SK-N-SH treated with all-trans-retinoic acid at 6 μM for 48 hours (cell line): ENCODE measurements around the gene KLHL18.
A peak's percentile ranks its signal among the peaks of the same experiment; 100 is the strongest.

Experiments
- ATAC-seq: fragments of 200-7000 bp; cut with Tn5 transposase; 3 replicates; pipeline ENCODE4 v1.9.1; 2020; ENCODE audit warnings: mild to moderate bottlenecking, moderate library complexity
- ARNTL ChIP-seq: fragments of 450-650 bp; formaldehyde crosslinking; IDR thresholded peaks from 2 replicates; pipeline ENCODE4 v1.5.0; 2020; ENCODE audit warnings: low read depth, mild to moderate bottlenecking, moderate library complexity, borderline replicate concordance
- BACH2 ChIP-seq: fragments of 250-450 bp; sonication (Bioruptor Pico); IDR thresholded peaks from 2 replicates; pipeline ENCODE4 v1.9.0; 2021; ENCODE audit warnings: mild to moderate bottlenecking, borderline replicate concordance
- CSDC2 ChIP-seq: fragments of 250-450 bp; sonication (Bioruptor Pico); IDR thresholded peaks from 2 replicates; pipeline ENCODE4 v1.5.0; 2020; ENCODE audit warnings: mild to moderate bottlenecking, moderate library complexity
- ESRRG ChIP-seq: fragments of 250-450 bp; sonication (Bioruptor Pico); IDR thresholded peaks from 2 replicates; pipeline ENCODE4 v1.6.1; 2021; ENCODE audit warnings: mild to moderate bottlenecking
- GLIS3 ChIP-seq: fragments of 250-450 bp; sonication (Bioruptor Pico); IDR thresholded peaks from 2 replicates; pipeline ENCODE4 v1.5.0; 2020; ENCODE audit warnings: mild to moderate bottlenecking, moderate library complexity
- ISL1 ChIP-seq: fragments of 250-450 bp; sonication (Bioruptor Pico); IDR thresholded peaks from 2 replicates; pipeline ENCODE4 v2.1.2; 2022; ENCODE audit warnings: mild to moderate bottlenecking, moderate library complexity
- OSR1 ChIP-seq: fragments of 250-450 bp; sonication (Bioruptor Pico); IDR thresholded peaks from 2 replicates; pipeline ENCODE4 v1.8.0; 2022; ENCODE audit warnings: moderate library complexity, mild to moderate bottlenecking, inconsistent platforms
- PPARA ChIP-seq: fragments of 250-450 bp; sonication (Bioruptor Pico); IDR thresholded peaks from 2 replicates; pipeline ENCODE4 v1.5.0; 2020; ENCODE audit warnings: mild to moderate bottlenecking, borderline replicate concordance
- RARB ChIP-seq: fragments of 250-450 bp; sonication (Bioruptor Pico); IDR thresholded peaks from 2 replicates; pipeline ENCODE4 v1.8.0; 2021; ENCODE audit warnings: mild to moderate bottlenecking, moderate library complexity
- TCF4 ChIP-seq: fragments of 250-450 bp; sonication (Bioruptor Pico); IDR thresholded peaks from 2 replicates; pipeline ENCODE4 v1.8.0; 2021; ENCODE audit warnings: mild to moderate bottlenecking, moderate library complexity, borderline replicate concordance
- TOX ChIP-seq: fragments of 250-450 bp; sonication (Bioruptor Pico); IDR thresholded peaks from 2 replicates; pipeline ENCODE4 v1.8.0; 2021; ENCODE audit warnings: mild to moderate bottlenecking, moderate library complexity, borderline replicate concordance
- ZC3H10 ChIP-seq: fragments of 250-450 bp; sonication (Bioruptor Pico); IDR thresholded peaks from 2 replicates; pipeline ENCODE4 v1.5.1; 2021; ENCODE audit warnings: mild to moderate bottlenecking, moderate library complexity
- ZFP3 ChIP-seq: fragments of 250-450 bp; sonication (Bioruptor Pico); IDR thresholded peaks from 2 replicates; pipeline ENCODE4 v1.5.0; 2020; ENCODE audit warnings: mild to moderate bottlenecking, moderate library complexity
- ZFP30 ChIP-seq: fragments of 450-650 bp; formaldehyde crosslinking; IDR thresholded peaks from 2 replicates; pipeline ENCODE4 v1.5.0; 2022; ENCODE audit warnings: mild to moderate bottlenecking, moderate library complexity
- ZNF70 ChIP-seq: fragments of 450-650 bp; formaldehyde crosslinking; IDR thresholded peaks from 2 replicates; pipeline ENCODE4 v1.5.0; 2020; ENCODE audit warnings: mild to moderate bottlenecking, moderate library complexity
- ZNF8 ChIP-seq: fragments of 450-650 bp; formaldehyde crosslinking; IDR thresholded peaks from 2 replicates; pipeline ENCODE4 v1.5.0; 2020; ENCODE audit warnings: mild to moderate bottlenecking, moderate library complexity
- TF ChIP-seq, protein P1 (sequence below): fragments of 250-450 bp; sonication (Bioruptor Pico); IDR thresholded peaks from 2 replicates; pipeline ENCODE4 v1.5.1; 2021; ENCODE audit warnings: mild to moderate bottlenecking, moderate library complexity
- TF ChIP-seq, protein P2 (sequence below): fragments of 250-450 bp; sonication (Bioruptor Pico); IDR thresholded peaks from 2 replicates; pipeline ENCODE4 v1.5.0; 2020; ENCODE audit warnings: mild to moderate bottlenecking, moderate library complexity
- TF ChIP-seq, protein P3 (sequence below): fragments of 250-450 bp; sonication (Bioruptor Pico); IDR thresholded peaks from 2 replicates; pipeline ENCODE4 v1.5.1; 2020; ENCODE audit warnings: low read depth, mild to moderate bottlenecking, moderate library complexity
- TF ChIP-seq, protein P4 (sequence below): fragments of 250-450 bp; sonication (Bioruptor Pico); IDR thresholded peaks from 2 replicates; pipeline ENCODE4 v1.8.0; 2021; ENCODE audit warnings: low read depth, mild to moderate bottlenecking, moderate library complexity, borderline replicate concordance
- TF ChIP-seq, protein P5 (sequence below): fragments of 250-450 bp; sonication (Bioruptor Pico); IDR thresholded peaks from 2 replicates; pipeline ENCODE4 v1.8.0; 2020; ENCODE audit warnings: mild to moderate bottlenecking, moderate library complexity, borderline replicate concordance

Gene KLHL18

DNA sequence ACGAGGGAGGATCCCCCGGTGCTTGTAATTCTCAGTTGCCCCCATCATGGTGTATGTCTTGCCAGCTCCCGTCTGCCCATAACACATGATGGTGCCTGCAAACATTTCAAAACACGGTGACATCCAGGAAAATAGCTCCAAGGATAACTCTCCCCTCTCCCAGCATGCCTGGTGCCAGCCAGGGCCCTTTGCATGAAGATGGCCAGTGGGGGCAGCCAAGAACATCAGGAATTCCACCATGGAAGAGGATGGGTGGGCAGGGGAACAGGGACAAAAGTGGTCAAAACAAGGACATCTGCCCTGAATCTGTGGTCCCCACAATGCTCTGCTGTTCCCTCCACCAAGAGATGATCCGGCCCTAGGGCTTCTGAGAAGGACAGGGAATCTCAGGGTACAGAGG, 9.2 kb upstream of the KLHL18 start:
- ATAC-seq = peak; percentile 33; the same call in 2 of the 3 replicates
- TF ChIP-seq ZNF70 (CRISPR knock-in tag) (no peak), TCF4 (CRISPR knock-in tag) (no peak), PPARA (CRISPR knock-in tag) (no peak), TOX (CRISPR knock-in tag) (no peak), BACH2 (no peak), ZFP30 (CRISPR knock-in tag) (no peak), ARNTL (no peak), GLIS3 (CRISPR knock-in tag) (no peak), ESRRG (no peak), ZNF8 (no peak), CSDC2 (CRISPR knock-in tag) (no peak)
- TF ChIP-seq, protein P1, sequence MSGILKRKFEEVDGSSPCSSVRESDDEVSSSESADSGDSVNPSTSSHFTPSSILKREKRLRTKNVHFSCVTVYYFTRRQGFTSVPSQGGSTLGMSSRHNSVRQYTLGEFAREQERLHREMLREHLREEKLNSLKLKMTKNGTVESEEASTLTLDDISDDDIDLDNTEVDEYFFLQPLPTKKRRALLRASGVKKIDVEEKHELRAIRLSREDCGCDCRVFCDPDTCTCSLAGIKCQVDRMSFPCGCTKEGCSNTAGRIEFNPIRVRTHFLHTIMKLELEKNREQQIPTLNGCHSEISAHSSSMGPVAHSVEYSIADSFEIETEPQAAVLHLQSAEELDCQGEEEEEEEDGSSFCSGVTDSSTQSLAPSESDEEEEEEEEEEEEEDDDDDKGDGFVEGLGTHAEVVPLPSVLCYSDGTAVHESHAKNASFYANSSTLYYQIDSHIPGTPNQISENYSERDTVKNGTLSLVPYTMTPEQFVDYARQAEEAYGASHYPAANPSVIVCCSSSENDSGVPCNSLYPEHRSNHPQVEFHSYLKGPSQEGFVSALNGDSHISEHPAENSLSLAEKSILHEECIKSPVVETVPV (CRISPR knock-in tag) = no peak
- TF ChIP-seq, protein P2, sequence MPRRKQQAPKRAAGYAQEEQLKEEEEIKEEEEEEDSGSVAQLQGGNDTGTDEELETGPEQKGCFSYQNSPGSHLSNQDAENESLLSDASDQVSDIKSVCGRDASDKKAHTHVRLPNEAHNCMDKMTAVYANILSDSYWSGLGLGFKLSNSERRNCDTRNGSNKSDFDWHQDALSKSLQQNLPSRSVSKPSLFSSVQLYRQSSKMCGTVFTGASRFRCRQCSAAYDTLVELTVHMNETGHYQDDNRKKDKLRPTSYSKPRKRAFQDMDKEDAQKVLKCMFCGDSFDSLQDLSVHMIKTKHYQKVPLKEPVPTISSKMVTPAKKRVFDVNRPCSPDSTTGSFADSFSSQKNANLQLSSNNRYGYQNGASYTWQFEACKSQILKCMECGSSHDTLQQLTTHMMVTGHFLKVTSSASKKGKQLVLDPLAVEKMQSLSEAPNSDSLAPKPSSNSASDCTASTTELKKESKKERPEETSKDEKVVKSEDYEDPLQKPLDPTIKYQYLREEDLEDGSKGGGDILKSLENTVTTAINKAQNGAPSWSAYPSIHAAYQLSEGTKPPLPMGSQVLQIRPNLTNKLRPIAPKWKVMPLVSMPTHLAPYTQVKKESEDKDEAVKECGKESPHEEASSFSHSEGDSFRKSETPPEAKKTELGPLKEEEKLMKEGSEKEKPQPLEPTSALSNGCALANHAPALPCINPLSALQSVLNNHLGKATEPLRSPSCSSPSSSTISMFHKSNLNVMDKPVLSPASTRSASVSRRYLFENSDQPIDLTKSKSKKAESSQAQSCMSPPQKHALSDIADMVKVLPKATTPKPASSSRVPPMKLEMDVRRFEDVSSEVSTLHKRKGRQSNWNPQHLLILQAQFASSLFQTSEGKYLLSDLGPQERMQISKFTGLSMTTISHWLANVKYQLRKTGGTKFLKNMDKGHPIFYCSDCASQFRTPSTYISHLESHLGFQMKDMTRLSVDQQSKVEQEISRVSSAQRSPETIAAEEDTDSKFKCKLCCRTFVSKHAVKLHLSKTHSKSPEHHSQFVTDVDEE (CRISPR knock-in tag) = no peak
- TF ChIP-seq, protein P3, sequence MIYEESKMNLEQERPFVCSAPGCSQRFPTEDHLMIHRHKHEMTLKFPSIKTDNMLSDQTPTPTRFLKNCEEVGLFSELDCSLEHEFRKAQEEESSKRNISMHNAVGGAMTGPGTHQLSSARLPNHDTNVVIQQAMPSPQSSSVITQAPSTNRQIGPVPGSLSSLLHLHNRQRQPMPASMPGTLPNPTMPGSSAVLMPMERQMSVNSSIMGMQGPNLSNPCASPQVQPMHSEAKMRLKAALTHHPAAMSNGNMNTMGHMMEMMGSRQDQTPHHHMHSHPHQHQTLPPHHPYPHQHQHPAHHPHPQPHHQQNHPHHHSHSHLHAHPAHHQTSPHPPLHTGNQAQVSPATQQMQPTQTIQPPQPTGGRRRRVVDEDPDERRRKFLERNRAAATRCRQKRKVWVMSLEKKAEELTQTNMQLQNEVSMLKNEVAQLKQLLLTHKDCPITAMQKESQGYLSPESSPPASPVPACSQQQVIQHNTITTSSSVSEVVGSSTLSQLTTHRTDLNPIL (CRISPR knock-in tag) = no peak
- TF ChIP-seq, protein P4, sequence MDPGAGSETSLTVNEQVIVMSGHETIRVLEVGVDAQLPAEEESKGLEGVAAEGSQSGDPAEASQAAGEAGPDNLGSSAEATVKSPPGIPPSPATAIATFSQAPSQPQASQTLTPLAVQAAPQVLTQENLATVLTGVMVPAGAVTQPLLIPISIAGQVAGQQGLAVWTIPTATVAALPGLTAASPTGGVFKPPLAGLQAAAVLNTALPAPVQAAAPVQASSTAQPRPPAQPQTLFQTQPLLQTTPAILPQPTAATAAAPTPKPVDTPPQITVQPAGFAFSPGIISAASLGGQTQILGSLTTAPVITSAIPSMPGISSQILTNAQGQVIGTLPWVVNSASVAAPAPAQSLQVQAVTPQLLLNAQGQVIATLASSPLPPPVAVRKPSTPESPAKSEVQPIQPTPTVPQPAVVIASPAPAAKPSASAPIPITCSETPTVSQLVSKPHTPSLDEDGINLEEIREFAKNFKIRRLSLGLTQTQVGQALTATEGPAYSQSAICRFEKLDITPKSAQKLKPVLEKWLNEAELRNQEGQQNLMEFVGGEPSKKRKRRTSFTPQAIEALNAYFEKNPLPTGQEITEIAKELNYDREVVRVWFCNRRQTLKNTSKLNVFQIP (CRISPR knock-in tag) = no peak

DNA sequence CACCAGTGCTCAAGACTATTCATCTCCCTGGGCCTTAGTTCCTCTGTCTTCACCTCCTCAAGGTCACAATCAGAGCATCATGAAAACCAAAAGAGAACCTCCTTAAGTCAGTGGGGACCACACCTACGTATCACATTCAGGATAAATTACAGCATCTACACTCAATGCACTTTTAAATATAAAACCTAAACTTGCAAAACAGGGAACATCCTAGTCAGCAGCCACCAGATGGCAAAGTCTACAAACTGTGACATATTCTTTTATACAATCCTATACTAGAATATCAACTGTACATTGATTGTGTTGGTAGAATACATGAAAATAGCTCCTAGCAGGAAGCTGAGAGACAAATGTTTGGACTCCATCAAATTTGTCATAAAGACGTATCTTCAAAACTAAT, 8.1 kb upstream of the KLHL18 start:
- no peak for ATAC-seq
- no peak for TF ChIP-seq RARB
- TF ChIP-seq, all 23 proteins: peak for 0

DNA sequence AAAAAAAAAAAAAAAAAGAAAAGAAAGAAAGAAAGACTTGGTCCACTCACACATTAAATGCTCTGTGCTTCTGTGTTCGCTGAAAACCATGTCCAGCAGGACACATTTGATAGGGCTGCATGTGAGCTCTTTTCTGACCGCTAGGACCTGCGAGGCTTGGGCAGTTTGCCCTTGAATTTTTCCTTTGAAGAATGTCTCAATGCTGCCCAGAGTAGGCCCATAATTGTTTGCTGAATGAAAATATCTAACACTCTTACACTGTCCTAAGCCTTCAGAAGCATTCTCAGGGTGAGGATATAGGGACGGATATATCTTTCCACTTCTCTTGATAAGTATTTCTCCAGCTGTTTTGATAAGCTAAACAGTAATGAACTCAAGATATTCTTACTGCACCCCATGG, 6.2 kb upstream of the KLHL18 start:
- TF ChIP-seq ZFP30 (CRISPR knock-in tag) (no peak), TCF4 (CRISPR knock-in tag) (no peak), OSR1 (CRISPR knock-in tag) (no peak), ESRRG (no peak), ZC3H10 (CRISPR knock-in tag) (no peak), ARNTL (no peak), ISL1 (CRISPR knock-in tag) (no peak), ZFP3 (CRISPR knock-in tag) (no peak), TOX (CRISPR knock-in tag) (no peak), RARB (no peak)
- TF ChIP-seq, protein P3 (CRISPR knock-in tag) = no peak
- TF ChIP-seq, protein P4 (CRISPR knock-in tag) = no peak
- TF ChIP-seq, protein P5, sequence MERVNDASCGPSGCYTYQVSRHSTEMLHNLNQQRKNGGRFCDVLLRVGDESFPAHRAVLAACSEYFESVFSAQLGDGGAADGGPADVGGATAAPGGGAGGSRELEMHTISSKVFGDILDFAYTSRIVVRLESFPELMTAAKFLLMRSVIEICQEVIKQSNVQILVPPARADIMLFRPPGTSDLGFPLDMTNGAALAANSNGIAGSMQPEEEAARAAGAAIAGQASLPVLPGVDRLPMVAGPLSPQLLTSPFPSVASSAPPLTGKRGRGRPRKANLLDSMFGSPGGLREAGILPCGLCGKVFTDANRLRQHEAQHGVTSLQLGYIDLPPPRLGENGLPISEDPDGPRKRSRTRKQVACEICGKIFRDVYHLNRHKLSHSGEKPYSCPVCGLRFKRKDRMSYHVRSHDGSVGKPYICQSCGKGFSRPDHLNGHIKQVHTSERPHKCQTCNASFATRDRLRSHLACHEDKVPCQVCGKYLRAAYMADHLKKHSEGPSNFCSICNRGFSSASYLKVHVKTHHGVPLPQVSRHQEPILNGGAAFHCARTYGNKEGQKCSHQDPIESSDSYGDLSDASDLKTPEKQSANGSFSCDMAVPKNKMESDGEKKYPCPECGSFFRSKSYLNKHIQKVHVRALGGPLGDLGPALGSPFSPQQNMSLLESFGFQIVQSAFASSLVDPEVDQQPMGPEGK = no peak
- TF ChIP-seq, protein P2 (CRISPR knock-in tag) = no peak
- TF ChIP-seq, protein P1 (CRISPR knock-in tag) = no peak
- ATAC-seq = no peak
